ENCODE measurements around the gene RAD51. TPM values are rescaled to one million over a fixed set of nuclear protein-coding genes. Genes with fewer than 3 reads are reported as not detected.

Gene RAD51
- total RNA-seq, 4 donors from 2014 or later = 0.56 to 0.75 (median 0.60) TPM; not detected in 1

GRCh38 chr15:40775740-40776536, 81.0 kb downstream of the RAD51 start:
- Histone ChIP-seq H3K27ac (peak overlapping the region; percentile 18 to 70 (median 48)), H3K9me3 (no peaks in the 10 kb centered on the region), H3K36me3 (peaks cover 0 to 79% of the 10 kb centered on the region in 2 donors), H3K27me3 (no peaks in the 10 kb centered on the region), H3K4me3 (no peak overlapping the region), H3K4me1 (peaks cover 7 to 10% of the 10 kb centered on the region in 2 donors)
- no peak for TF ChIP-seq CTCF (IDR thresholded peaks at IDR 0.05 in 4 of 5, conservative IDR thresholded peaks at IDR 0.05 in 1 of 5)
- no peak for TF ChIP-seq POLR2A (IDR thresholded peaks at IDR 0.05)
- DNase-seq (no peak), ATAC-seq (peak in 1 of 2 donors; percentile 34)
- in situ Hi-C loops (cut with MboI; ENCODE audit: low sequenced_read_pairs in 4 of 4) = loop anchor here in 1 of 4 donors (25.0 kb wide), 1 partner anchor 89 kb away; the partner anchor contains the start of gene RAD51
- intact Hi-C loops (cut with DNase I; ENCODE audit: low total_unique reads) = no loop called here

GRCh38 chr15:40776537-40777141, 81.7 kb downstream of the RAD51 start:
- Histone ChIP-seq H3K4me3 (no peak overlapping the region), H3K27me3 (no peaks in the 10 kb centered on the region), H3K36me3 (peaks cover 0 to 75% of the 10 kb centered on the region in 2 donors), H3K9me3 (no peaks in the 10 kb centered on the region), H3K27ac (peak overlapping the region; percentile 18 to 70 (median 48)), H3K4me1 (peaks cover 7 to 10% of the 10 kb centered on the region in 2 donors)
- in situ Hi-C loops (cut with MboI; ENCODE audit: low sequenced_read_pairs in 4 of 4) = loop anchor here in 1 of 4 donors (25.0 kb wide), 1 partner anchor 89 kb away; the partner anchor contains the start of gene RAD51
- ATAC-seq (peak; percentile 91 to 97), DNase-seq (peak; percentile 70 to 78)
- TF ChIP-seq POLR2A (IDR thresholded peaks at IDR 0.05) (no peak), CTCF (IDR thresholded peaks at IDR 0.05 in 4 of 5, conservative IDR thresholded peaks at IDR 0.05 in 1 of 5) (no peak)
- intact Hi-C loops (cut with DNase I; ENCODE audit: low total_unique reads) = no loop called here

Other genes starting within 250 kb of the RAD51 start
- 1 to 10 TPM; 3.0 to 5.2 (median 3.9) TPM for gene CHST14, start 224.2 kb upstream of the RAD51 start, total RNA-seq
- 10 to 100 TPM; 11.9 to 24.2 (median 17.2) TPM for gene CCDC32, start 130.1 kb upstream of the RAD51 start, total RNA-seq
- 1 to 10 TPM; 4.5 to 9.1 (median 6.5) TPM for gene RPUSD2, start 125.9 kb upstream of the RAD51 start, total RNA-seq
- gene KNL1, start 100.9 kb upstream of the RAD51 start, total RNA-seq = under 1 TPM in 3 of 4 donors, not detected in 1; 0.10 to 0.33 (median 0.33) TPM
- 10 to 100 TPM; 12.7 to 55.3 (median 19.6) TPM for gene RMDN3, start 60.1 kb downstream of the RAD51 start, total RNA-seq
- 10 to 100 TPM in 3 of 4 donors, under 1 TPM in 1; 0.49 to 16.9 (median 14.4) TPM for gene GCHFR, start 68.9 kb downstream of the RAD51 start, total RNA-seq
- under 1 TPM in 2 of 4 donors, not detected in 2; 0.09 to 0.49 TPM for gene C15orf62, start 74.8 kb downstream of the RAD51 start, total RNA-seq
- 10 to 100 TPM; 11.4 to 18.9 (median 14.7) TPM for gene ZFYVE19, start 111.9 kb downstream of the RAD51 start, total RNA-seq
- gene DNAJC17, start 112.3 kb downstream of the RAD51 start, total RNA-seq = 10 to 100 TPM in 2 of 4 donors, 1 to 10 TPM in 2; 5.3 to 25.0 (median 11.4) TPM
- under 1 TPM in 1 of 4 donors, not detected in 3; 0.51 TPM for gene PPP1R14D, start 133.5 kb downstream of the RAD51 start, total RNA-seq
- 1 to 10 TPM in 2 of 4 donors, under 1 TPM in 1, not detected in 1; 0.42 to 5.0 (median 1.0) TPM for gene SPINT1, start 148.9 kb downstream of the RAD51 start, total RNA-seq
- not detected for gene RHOV, start 179.1 kb downstream of the RAD51 start, total RNA-seq
- 10 to 100 TPM; 18.5 to 26.1 (median 19.3) TPM for gene VPS18, start 199.3 kb downstream of the RAD51 start, total RNA-seq
- 10 to 100 TPM in 2 of 4 donors, 1 to 10 TPM in 2; 5.9 to 15.7 (median 8.9) TPM for gene DLL4, start 234.2 kb downstream of the RAD51 start, total RNA-seq